Gastrocnemius medialis (tissue), 4 donors: ENCODE results near the gene MT1E.

ENCODE experiments used
- CTCF ChIP-seq, 5 experiments: fragments of 450-650 bp in 3 of 5; fragments of 200-600 bp in 2 of 5; sonication (generic) in 2 of 5; IDR thresholded peaks in 4 of 5; conservative IDR thresholded peaks in 1 of 5; 1 replicate in 4 of 5; 2 replicates in 1 of 5; pipeline ENCODE4 v1.5.1; 2016 to 2019; ENCODE audit warnings: antibody characterized with exemption in 5 of 5, mild to moderate bottlenecking in 3 of 5, moderate library complexity in 3 of 5
- POLR2A ChIP-seq, 2 donors: fragments of 450-650 bp; IDR thresholded peaks; one replicate each; pipeline ENCODE4 v1.6.1; 2017; ENCODE audit warnings: antibody characterized with exemption in 2 of 2, mild to moderate bottlenecking in 2 of 2, moderate library complexity in 2 of 2

- TF ChIP-seq CTCF (IDR thresholded peaks at IDR 0.05 in 4 of 5, conservative IDR thresholded peaks at IDR 0.05 in 1 of 5) (no peak), POLR2A (IDR thresholded peaks at IDR 0.05) (peak in 1 of 2 donors; percentile 67)
Observed at GRCh38 chr16:56610017-56610608, 15.5 kb upstream of the MT1E start.
